Subcutaneous adipose tissue (tissue), 4 donors: ENCODE measurements around the gene WHAMM. TPM values are rescaled to one million over a fixed set of nuclear protein-coding genes. Genes with fewer than 3 reads are reported as not detected.

ENCODE experiments used
- total RNA-seq, 4 donors: library from RNA; depleted of rRNA; stranded (reverse); fragments of >200 nt; gene quantifications; one replicate each; pipeline ENCODE4 v1.1.0, GENCODE V29; 2016
- TF ChIP-seq, protein P1 (sequence below): fragments of 450-650 bp; IDR thresholded peaks from one replicate; pipeline ENCODE4 v1.5.1; 2016; ENCODE audit warnings: low read depth, mild to moderate bottlenecking, control low read depth, antibody characterized with exemption, moderate library complexity

The WHAMM gene, protein sequence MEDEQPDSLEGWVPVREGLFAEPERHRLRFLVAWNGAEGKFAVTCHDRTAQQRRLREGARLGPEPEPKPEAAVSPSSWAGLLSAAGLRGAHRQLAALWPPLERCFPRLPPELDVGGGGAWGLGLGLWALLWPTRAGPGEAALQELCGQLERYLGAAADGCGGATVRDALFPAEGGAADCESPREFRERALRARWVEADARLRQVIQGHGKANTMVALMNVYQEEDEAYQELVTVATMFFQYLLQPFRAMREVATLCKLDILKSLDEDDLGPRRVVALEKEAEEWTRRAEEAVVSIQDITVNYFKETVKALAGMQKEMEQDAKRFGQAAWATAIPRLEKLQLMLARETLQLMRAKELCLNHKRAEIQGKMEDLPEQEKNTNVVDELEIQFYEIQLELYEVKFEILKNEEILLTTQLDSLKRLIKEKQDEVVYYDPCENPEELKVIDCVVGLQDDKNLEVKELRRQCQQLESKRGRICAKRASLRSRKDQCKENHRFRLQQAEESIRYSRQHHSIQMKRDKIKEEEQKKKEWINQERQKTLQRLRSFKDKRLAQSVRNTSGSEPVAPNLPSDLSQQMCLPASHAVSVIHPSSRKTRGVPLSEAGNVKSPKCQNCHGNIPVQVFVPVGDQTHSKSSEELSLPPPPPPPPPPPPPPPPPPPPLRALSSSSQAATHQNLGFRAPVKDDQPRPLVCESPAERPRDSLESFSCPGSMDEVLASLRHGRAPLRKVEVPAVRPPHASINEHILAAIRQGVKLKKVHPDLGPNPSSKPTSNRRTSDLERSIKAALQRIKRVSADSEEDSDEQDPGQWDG
- total RNA-seq, result 10 to 100 TPM in 1 of 4 donors, 1 to 10 TPM in 3; 7.7 to 11.5 (median 8.7) TPM

DNA sequence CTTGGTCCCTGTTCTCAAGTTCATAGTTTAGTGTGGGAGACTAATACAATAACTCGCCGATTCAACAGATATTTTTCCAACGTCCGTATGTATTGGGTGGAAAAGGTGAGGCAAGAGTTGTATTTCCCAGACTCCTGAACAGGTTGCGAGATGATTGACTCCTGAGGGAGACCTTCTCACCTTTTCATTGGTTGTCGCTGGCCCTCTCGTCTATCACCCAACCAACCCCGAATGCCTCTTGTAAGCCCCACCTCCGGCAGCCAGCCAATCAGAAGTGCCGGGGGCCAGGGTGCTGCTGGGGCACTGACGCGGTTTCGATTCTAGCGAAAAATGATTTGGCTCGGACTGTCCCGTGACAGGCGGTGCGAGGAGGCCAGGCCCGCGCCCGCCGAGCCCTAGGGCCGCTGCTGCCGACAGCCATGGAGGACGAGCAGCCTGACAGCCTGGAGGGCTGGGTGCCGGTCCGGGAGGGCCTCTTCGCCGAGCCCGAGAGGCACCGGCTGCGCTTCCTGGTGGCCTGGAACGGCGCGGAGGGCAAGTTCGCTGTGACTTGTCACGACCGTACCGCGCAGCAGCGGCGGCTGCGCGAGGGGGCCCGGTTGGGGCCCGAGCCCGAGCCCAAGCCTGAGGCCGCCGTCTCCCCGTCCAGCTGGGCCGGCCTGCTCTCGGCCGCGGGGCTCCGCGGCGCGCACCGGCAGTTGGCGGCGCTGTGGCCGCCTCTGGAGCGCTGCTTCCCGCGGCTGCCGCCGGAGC, at the start of gene WHAMM:
Gene WHAMM (plus strand): TSS at position 321 of the 753 bp plus-strand sequence. CDS start 99 bp downstream, at position 420.
- TF ChIP-seq, protein P1, sequence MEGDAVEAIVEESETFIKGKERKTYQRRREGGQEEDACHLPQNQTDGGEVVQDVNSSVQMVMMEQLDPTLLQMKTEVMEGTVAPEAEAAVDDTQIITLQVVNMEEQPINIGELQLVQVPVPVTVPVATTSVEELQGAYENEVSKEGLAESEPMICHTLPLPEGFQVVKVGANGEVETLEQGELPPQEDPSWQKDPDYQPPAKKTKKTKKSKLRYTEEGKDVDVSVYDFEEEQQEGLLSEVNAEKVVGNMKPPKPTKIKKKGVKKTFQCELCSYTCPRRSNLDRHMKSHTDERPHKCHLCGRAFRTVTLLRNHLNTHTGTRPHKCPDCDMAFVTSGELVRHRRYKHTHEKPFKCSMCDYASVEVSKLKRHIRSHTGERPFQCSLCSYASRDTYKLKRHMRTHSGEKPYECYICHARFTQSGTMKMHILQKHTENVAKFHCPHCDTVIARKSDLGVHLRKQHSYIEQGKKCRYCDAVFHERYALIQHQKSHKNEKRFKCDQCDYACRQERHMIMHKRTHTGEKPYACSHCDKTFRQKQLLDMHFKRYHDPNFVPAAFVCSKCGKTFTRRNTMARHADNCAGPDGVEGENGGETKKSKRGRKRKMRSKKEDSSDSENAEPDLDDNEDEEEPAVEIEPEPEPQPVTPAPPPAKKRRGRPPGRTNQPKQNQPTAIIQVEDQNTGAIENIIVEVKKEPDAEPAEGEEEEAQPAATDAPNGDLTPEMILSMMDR, result no peak

DNA sequence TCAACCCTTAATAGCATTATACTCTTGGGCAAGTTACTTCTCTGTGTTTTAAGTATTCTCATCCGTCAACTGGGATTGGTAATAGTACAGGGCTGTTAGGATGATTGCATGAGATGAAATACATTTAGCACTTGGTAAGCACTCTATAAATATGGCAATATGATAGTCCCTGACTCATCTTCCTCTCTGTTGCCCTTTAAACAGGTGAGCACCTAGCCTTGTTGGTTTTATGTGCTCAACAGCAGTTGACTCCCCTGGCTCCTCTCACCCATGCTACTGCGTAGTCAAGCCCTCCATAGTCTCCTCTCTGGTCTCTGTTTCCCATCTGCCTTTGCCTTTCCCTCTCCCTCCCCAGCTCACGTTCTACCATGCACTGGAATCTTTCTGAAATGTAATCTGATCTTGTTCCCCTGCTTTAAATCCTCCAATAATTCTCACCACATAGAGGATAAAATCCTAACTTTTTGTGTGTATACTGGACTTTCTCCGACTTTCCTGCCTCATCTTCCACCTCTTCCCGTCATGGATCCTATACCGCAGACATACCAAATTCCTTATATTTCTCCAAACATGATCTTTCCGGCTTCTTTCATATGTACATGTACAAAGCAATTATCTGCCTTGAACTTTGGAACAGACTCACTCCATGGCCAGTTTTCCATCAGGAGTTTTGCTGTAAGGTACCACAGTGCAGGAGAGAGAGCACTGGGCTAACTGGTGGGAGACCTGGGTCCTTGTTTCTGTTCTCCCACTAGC, 45.9 kb upstream of the WHAMM start:
- TF ChIP-seq, protein P1, result no peak

DNA sequence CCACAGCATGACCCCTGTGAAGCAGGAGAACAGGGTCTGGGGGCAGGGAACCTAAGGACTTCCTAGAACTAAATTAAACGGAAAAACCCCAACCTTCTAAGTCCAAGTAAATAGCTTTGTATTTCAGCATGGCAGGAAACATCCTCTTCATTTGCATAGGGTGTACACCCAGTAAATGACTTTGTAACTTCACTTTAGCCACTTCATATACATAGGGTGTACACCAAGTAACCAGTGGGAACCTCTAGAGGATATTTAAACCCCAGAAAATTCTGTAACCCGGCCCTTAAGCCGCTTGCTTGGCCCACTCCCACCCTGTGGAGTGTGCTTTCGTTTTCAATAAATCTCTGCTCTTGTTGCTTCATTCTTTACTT, 45.3 kb upstream of the WHAMM start:
- TF ChIP-seq, protein P1, result no peak

DNA sequence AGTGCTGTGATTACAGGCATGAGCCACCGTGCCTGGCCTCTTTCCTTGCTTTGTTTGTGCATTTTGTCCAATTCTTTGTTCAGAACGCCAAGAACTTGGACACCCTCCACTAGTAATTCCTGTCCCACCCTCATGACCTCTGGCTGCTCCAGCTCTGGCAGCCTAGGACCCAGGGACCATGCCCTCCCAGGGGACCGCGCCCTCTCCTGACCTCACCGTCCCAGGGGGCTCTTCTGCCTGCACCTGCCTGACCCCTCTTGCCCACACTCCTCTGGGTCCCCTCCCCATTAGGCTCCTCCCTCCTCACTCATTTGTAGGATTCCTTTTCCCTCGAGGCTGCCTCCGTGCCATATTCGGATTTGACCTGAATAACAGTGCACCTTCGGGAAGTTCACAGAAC, 44.7 kb upstream of the WHAMM start:
- TF ChIP-seq, protein P1, result no peak

DNA sequence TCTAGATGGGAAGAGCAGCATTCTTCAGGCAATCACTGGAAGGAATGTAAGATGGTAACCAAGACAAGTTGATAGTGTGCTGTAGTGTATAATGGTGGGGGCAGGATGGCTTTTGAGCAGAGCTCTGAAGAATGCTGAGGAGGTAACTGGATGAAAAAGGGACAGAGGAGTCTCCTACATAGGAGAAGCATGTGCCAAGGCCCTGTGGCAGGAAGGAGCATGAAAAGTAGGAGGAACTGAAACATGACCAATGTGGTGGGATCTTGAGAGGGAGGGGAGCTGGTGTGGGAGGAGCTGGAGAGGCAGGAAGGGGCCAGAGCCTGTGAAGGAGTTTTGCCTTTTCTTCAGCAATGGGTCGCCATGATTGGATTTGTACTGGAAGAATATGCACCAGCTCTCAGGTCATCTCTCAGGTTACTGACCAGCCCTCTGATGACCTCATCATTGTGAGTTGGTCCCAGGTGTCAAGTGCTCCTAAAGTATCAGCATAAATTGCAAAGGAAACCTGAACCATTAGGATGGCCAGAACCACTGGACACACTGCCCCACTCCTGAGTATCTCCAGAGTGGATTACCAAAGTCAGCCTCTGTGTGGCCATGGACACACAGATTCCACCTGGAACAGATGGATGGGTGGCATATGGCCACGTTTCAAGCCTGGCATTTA, 42.1 kb upstream of the WHAMM start:
- TF ChIP-seq, protein P1, result no peak

DNA sequence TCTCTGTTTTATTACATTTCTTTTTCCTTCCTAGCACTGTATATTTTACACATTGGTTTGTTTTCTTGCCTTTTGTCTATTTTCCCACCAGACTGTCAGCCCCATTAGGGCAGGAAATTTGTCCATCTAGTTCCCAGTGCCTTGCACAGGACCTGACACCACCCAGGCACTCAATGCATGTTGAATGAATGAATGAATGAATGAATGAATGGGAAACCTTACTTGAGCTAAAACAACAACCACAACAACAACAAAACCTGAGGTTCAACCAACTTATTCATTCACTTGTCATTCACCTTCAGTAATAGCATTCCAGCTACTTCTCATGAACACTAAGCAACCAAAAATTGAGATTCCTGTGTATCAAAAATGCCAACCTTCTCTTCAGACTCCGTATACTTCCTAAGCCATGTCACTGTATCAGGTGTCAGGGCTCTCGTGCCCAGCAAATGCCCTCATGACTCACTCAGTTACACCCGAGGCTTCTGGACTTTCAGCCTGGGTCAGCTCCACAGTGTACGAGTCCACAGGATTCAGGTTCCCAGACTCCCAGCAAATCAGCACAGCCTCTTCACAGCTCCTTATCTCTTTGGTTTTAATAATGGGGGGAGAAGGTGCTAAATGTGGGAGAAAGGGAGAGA, 40.9 kb upstream of the WHAMM start:
- TF ChIP-seq, protein P1, result no peak
